HCT116 (cell line): ENCODE measurements around the gene PANK3.
"Not testable (repeated sequence)": the region's sequence is repeated elsewhere in the genome, so short reads cannot be mapped to it uniquely, and the experiment has no call there.

Experiments used
- CEBPB ChIP-seq: IDR thresholded peaks from 2 replicates; pipeline ENCODE4 v1.6.1; 2012; ENCODE audit warnings: low read depth
- EZH2 ChIP-seq: fragments of 200-600 bp; sonication (generic); IDR thresholded peaks from 2 replicates; pipeline ENCODE4 v1.6.1; 2017; ENCODE audit warnings: antibody characterized with exemption, mixed run types
- POLR2A ChIP-seq: IDR thresholded peaks from 2 replicates; pipeline ENCODE4 v1.7.0; 2011; ENCODE audit warnings: borderline replicate concordance; ENCODE audit not compliant: insufficient read depth, insufficient read length; ENCODE audit errors: extremely low read depth
- POLR2AphosphoS5 ChIP-seq: IDR thresholded peaks from 2 replicates; pipeline ENCODE4 v1.6.1; 2011; ENCODE audit warnings: mild to moderate bottlenecking, low read depth, low read length, moderate library complexity
- RAD21 ChIP-seq: IDR thresholded peaks from 2 replicates; pipeline ENCODE4 v1.6.1; 2012; ENCODE audit warnings: low read depth, mild to moderate bottlenecking
- REST ChIP-seq: IDR thresholded peaks from 2 replicates; pipeline ENCODE4 v1.6.1; 2012; ENCODE audit warnings: low read depth
- ZBTB33 ChIP-seq: IDR thresholded peaks from 2 replicates; pipeline ENCODE4 v1.6.1; 2011; ENCODE audit warnings: mild to moderate bottlenecking, low read length, moderate library complexity; ENCODE audit not compliant: insufficient replicate concordance; ENCODE audit errors: extremely low read depth
- TF ChIP-seq, protein P1 (sequence below), 3 experiments: fragments of 200-600 bp in 1 of 3; sonication (generic) in 1 of 3; IDR thresholded peaks in 2 of 3; conservative IDR thresholded peaks in 1 of 3; 2 replicates each; pipeline ENCODE4 v1.5.1; 2012 to 2017; ENCODE audit warnings: low read depth in 2 of 3, low read length in 2 of 3, antibody characterized with exemption in 1 of 3, borderline replicate concordance in 1 of 3, control low read depth in 1 of 3, mild to moderate bottlenecking in 1 of 3, mixed read lengths in 1 of 3, mixed run types in 1 of 3, moderate library complexity in 1 of 3; ENCODE audit not compliant: insufficient read depth in 1 of 3
- TF ChIP-seq, protein P2 (sequence below): IDR thresholded peaks from 2 replicates; pipeline ENCODE4 v1.6.1; 2012

DNA sequence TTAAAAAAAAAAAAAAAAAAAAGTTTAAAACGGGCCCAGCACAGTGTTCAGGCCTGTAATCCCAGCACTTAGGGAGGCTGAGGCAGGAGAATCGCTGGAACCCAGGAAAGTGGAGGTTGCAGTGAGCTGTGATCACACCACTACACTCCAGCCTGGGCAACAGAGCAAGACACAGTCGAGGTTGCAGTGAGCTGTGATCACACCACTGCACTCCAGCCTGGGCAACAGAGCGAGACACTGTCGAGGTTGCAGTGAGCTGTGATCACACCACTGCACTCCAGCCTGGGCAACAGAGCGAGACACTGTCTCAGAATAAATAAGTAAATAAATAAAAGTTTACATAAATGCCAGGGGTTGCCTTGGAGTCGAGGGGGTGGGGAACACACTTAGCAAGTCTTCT, 44.8 kb downstream of the PANK3 start:
- TF ChIP-seq, protein P1, sequence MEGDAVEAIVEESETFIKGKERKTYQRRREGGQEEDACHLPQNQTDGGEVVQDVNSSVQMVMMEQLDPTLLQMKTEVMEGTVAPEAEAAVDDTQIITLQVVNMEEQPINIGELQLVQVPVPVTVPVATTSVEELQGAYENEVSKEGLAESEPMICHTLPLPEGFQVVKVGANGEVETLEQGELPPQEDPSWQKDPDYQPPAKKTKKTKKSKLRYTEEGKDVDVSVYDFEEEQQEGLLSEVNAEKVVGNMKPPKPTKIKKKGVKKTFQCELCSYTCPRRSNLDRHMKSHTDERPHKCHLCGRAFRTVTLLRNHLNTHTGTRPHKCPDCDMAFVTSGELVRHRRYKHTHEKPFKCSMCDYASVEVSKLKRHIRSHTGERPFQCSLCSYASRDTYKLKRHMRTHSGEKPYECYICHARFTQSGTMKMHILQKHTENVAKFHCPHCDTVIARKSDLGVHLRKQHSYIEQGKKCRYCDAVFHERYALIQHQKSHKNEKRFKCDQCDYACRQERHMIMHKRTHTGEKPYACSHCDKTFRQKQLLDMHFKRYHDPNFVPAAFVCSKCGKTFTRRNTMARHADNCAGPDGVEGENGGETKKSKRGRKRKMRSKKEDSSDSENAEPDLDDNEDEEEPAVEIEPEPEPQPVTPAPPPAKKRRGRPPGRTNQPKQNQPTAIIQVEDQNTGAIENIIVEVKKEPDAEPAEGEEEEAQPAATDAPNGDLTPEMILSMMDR (IDR thresholded peaks at IDR 0.05 in 2 of 3, conservative IDR thresholded peaks at IDR 0.05 in 1 of 3; ENCODE audit: borderline replicate concordance in 1 of 3, insufficient read depth in 1 of 3, low read depth in 2 of 3, low read length in 2 of 3) = not testable (repeated sequence)
- not testable (repeated sequence) for TF ChIP-seq POLR2A, REST, EZH2, POLR2AphosphoS5, ZBTB33, CEBPB, RAD21
- TF ChIP-seq, protein P2, sequence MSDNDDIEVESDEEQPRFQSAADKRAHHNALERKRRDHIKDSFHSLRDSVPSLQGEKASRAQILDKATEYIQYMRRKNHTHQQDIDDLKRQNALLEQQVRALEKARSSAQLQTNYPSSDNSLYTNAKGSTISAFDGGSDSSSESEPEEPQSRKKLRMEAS = not testable (repeated sequence)
